Neutrophil (primary cell): ENCODE measurements around the gene ARL3.
"Not testable (repeated sequence)": the region's sequence is repeated elsewhere in the genome, so short reads cannot be mapped to it uniquely, and the experiment has no call there.

Experiments used
- H3K27ac ChIP-seq: fragments of 200-600 bp; sonication (generic); 2 replicates; pipeline ENCODE4 v1.5.1; 2016; ENCODE audit warnings: mild to moderate bottlenecking, moderate library complexity
- H3K27me3 ChIP-seq: fragments of 200-600 bp; sonication (generic); 2 replicates; pipeline ENCODE4 v1.6.0; 2016; ENCODE audit warnings: mild to moderate bottlenecking
- H3K36me3 ChIP-seq: fragments of 200-600 bp; sonication (generic); 2 replicates; pipeline ENCODE4 v1.5.1; 2017
- H3K4me1 ChIP-seq, 2 experiments: fragments of 200-600 bp in 1 of 2; sonication (generic) in 1 of 2; 1 replicate in 1 of 2; 2 replicates in 1 of 2; pipeline versions ENCODE4 v1.5.1 to v1.6.1; 2013 to 2016; ENCODE audit warnings: low read depth in 1 of 2, low read length in 1 of 2, mild to moderate bottlenecking in 1 of 2, moderate library complexity in 1 of 2; ENCODE audit not compliant: control insufficient read depth in 1 of 2, insufficient read depth in 1 of 2
- H3K4me3 ChIP-seq, 2 experiments: fragments of 200-600 bp in 1 of 2; sonication (generic) in 1 of 2; 1 replicate in 1 of 2; 2 replicates in 1 of 2; pipeline ENCODE4 v1.5.1; 2013 to 2016; ENCODE audit warnings: low read depth in 1 of 2, low read length in 1 of 2, mild to moderate bottlenecking in 1 of 2, moderate library complexity in 1 of 2
- H3K9me3 ChIP-seq: fragments of 200-600 bp; sonication (generic); 2 replicates; pipeline ENCODE4 v1.5.1; 2016
- TF ChIP-seq, protein P1 (sequence below): fragments of 200-600 bp; sonication (generic); IDR thresholded peaks from 2 replicates; pipeline ENCODE4 v1.5.1; 2016; ENCODE audit warnings: antibody characterized with exemption

ARL3 gene

DNA sequence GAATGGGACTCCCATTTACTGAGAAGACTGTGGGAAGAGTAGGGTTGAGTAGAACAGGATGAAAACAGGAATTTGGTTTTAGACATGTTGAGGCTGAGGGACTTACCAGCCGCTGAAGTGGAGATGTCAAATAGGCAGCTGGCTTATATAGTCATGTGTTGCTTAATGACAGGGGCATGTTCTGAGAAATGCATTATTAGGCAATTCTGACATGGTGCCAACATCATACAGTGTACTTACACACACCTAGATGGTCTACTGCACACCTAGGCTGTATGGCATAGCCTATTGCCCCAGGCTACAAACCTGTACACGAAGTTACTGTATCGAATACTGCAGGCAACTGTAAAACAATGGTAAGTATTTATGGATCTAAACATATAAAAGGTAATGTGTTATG, 17.5 kb downstream of the ARL3 start:
- TF ChIP-seq, protein P1, sequence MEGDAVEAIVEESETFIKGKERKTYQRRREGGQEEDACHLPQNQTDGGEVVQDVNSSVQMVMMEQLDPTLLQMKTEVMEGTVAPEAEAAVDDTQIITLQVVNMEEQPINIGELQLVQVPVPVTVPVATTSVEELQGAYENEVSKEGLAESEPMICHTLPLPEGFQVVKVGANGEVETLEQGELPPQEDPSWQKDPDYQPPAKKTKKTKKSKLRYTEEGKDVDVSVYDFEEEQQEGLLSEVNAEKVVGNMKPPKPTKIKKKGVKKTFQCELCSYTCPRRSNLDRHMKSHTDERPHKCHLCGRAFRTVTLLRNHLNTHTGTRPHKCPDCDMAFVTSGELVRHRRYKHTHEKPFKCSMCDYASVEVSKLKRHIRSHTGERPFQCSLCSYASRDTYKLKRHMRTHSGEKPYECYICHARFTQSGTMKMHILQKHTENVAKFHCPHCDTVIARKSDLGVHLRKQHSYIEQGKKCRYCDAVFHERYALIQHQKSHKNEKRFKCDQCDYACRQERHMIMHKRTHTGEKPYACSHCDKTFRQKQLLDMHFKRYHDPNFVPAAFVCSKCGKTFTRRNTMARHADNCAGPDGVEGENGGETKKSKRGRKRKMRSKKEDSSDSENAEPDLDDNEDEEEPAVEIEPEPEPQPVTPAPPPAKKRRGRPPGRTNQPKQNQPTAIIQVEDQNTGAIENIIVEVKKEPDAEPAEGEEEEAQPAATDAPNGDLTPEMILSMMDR: no peak
- H3K36me3 ChIP-seq: peaks cover 13% of the 10 kb centered on the region
- H3K9me3 ChIP-seq: no peaks in the 10 kb centered on the region
- no peak overlapping the region for H3K27ac ChIP-seq
- H3K4me1 ChIP-seq: peaks cover 0 to 4% of the 10 kb centered on the region in 2 experiments
- no peak overlapping the region for H3K4me3 ChIP-seq
- H3K27me3 ChIP-seq: no peaks in the 10 kb centered on the region

DNA sequence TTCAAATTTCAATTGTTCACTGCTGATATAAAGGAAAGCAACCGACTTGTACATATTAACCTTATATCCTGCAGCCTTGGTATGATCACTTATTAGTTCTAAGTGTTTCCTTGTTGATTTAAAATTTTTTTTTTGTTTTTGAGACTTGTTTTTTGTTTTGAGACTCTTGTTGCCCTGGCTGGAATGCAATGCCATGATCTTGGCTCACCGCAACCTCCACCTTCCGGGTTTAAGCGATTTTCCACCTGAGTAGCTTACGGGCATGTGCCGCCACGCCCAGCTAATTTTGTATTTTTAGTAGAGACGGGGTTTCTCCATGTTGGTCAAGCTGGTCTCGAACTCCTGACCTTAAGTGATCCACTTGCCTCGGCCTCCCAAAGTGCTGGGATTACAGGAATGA, 18.8 kb downstream of the ARL3 start:
- H3K4me3 ChIP-seq, H3K27me3 ChIP-seq, H3K4me1 ChIP-seq, H3K27ac ChIP-seq, H3K9me3 ChIP-seq: not testable (repeated sequence)
- peaks cover 13% of the 10 kb centered on the region for H3K36me3 ChIP-seq

DNA sequence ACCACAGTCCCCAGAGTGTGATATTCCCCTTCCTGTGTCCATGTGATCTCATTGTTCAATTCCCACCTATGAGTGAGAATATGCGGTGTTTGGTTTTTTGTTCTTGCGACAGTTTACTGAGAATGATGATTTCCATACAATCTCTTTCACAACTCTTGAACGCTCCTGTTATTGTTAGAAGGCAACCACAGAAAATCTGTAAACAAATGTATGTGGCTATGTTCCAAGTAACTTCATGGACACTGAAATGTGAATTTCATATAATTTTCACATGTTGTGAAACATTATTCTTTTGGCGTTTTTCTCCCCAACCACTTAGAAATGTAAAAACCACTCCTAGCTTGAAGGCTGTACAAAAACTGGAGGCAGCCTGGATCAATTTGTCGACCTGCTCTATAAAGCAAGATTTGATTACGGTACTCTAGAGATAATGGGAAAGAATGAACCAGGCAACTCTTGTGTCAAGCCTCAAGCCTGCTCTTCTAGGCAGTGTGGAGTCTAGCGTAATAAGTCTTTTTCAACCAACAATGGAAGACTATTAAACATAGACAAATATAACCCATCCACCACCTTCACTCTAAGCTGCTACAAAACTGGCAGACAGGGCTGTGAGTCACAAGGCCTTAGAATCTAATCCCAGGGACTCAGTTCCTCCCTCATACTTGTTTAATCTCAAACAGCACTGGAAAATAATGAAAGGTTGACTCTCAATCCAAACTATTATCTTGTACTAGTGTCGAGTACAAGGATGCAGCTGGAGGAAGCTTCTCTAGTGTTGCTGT, 22.7 kb downstream of the ARL3 start:
- Histone ChIP-seq H3K27me3 (no peaks in the 10 kb centered on the region), H3K4me3 (no peak overlapping the region), H3K27ac (no peak overlapping the region), H3K9me3 (no peaks in the 10 kb centered on the region), H3K36me3 (no peaks in the 10 kb centered on the region), H3K4me1 (no peaks in the 10 kb centered on the region)
- TF ChIP-seq, protein P1: no peak

DNA sequence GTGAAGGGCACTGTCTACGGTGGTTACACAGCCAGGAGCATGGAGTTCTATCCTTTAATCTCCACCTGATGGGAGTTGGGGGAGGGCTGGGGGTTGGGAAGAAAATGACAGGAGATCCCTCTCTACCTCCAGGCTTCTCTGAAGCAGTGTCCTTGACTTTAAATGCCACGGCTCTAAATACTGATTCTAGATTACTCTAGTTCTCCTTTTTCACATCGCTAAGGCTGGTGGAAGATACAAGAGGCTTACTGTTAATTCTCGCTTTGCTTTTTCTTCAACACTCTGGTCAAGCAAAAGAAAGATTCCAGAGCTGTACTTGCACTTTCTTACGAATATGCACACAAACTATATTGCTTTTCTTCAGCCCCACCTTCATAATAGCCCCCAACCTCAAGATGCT, 30.5 kb downstream of the ARL3 start:
- Histone ChIP-seq H3K4me3 (no peak overlapping the region), H3K27me3 (no peaks in the 10 kb centered on the region), H3K36me3 (peaks cover 7% of the 10 kb centered on the region), H3K4me1 (peaks cover 6 to 7% of the 10 kb centered on the region in 2 experiments), H3K9me3 (no peaks in the 10 kb centered on the region), H3K27ac (no peak overlapping the region)
- TF ChIP-seq, protein P1: no peak

DNA sequence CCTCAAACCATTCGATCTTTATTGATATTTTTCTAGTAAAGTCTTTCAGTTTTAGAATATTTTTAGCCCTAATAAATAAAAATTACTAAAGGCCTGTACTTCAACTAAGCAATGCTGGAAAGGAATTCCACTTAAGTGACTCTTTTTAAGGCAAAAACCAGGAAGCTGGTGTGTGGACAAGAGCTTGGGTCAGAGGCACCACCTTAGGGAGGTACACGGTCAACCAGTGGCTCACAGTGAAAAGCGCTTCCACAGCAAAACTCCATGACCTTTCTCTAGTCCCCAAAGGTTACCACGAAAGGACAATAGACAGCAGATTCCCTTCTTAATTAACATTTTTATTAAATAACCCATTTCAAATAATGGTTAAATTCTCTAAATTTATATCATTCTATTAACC, 31.2 kb downstream of the ARL3 start:
- TF ChIP-seq, protein P1: no peak
- Histone ChIP-seq H3K36me3 (peaks cover 7% of the 10 kb centered on the region), H3K27ac (no peak overlapping the region), H3K27me3 (no peaks in the 10 kb centered on the region), H3K4me1 (peaks cover 14 to 15% of the 10 kb centered on the region in 2 experiments), H3K9me3 (no peaks in the 10 kb centered on the region), H3K4me3 (no peak overlapping the region)

DNA sequence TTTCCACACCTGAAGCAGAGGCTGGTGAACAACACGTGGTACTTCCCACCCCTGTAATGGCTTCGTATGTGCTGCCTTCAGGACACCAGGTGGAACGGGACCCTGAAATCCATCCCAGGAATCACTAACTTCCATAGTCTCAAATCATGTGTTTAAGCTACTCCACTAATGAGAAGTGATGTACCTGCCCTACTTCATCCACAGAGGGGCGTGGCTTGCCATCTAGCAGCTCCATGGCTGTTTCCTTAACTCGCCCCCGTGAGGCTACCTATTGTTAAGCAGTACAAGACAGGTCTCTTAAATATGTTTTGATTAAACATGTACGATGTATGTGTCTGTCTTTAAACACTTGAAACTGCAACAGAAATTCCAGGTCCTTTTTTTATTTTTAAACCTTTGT, 31.8 kb downstream of the ARL3 start:
- Histone ChIP-seq H3K27ac (no peak overlapping the region), H3K27me3 (no peaks in the 10 kb centered on the region), H3K4me1 (peaks cover 20% of the 10 kb centered on the region in 2 experiments), H3K9me3 (no peaks in the 10 kb centered on the region), H3K4me3 (no peak overlapping the region), H3K36me3 (peaks cover 7% of the 10 kb centered on the region)
- TF ChIP-seq, protein P1: no peak
